NCI-H524 (cell line): ENCODE measurements around the gene ADNP2.

Experiments
- DNase-seq, 2 experiments: peaks; one replicate each; lab custom pipeline; 2025; lab: John Stamatoyannopoulos, UW

Gene ADNP2

DNA sequence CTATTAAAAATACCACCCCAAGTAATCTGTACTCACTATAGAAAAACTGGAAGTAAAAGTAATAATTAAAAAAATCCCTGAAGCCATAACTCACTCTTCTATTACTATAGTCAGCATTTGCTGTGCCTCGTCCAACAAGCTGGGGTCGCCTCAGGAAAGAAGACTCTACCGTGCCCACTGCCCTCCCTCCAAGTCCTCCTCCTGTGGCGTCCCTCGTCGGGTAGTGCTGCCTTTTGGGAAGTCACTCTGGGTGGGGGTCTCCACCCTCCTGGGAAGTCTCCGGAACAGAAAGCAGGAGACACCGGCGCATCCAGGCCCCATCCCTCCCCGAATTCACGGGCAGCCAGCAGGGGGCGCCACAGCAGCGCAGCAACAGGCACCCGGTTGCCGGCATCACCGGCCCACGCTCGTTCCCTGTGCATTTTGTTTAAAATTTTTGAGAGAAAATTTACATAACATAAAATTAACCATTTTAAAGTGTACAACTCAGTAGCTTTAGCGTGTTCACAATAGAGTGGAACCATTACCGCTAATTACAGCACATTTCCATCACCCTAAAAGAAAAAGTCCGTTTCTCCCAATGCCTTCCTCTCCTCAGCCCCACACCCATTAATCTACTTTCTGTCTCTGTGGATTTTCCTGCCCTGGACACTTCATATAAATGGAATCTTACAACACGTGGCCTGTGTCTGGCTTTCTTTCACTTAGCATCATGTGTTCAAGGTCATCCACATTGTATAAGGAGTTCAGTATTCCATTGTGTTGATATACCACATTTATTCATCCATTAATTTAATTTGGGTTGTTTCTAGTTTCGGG is 62.2 kb downstream of the ADNP2 start:
- DNase-seq: no peak

DNA sequence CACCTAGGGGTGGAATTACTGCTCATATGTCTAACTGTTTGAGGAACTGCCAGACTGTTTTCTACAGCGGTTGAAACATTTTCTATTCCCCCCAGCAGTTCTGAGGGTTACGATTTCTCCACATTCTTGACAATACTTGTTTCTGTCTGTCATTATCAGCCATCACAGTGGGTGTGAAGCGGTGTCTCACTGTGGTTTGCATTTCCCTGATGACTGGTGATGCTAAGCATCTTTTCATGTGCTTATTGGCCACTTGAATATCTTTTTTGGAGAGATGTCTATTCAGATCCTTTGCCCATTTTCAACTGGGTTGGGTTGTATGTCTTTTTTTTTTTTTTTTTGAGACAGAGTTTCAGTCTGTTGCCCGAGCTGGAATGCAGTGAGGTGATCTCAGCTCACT is 63.0 kb downstream of the ADNP2 start:
- DNase-seq: no peak

- DNase-seq: no peak
Observed at GRCh38 chr18:80173060-80173459, 64.0 kb downstream of the ADNP2 start.

- no peak for DNase-seq
Observed at GRCh38 chr18:80175451-80176204, 66.6 kb downstream of the ADNP2 start.

DNA sequence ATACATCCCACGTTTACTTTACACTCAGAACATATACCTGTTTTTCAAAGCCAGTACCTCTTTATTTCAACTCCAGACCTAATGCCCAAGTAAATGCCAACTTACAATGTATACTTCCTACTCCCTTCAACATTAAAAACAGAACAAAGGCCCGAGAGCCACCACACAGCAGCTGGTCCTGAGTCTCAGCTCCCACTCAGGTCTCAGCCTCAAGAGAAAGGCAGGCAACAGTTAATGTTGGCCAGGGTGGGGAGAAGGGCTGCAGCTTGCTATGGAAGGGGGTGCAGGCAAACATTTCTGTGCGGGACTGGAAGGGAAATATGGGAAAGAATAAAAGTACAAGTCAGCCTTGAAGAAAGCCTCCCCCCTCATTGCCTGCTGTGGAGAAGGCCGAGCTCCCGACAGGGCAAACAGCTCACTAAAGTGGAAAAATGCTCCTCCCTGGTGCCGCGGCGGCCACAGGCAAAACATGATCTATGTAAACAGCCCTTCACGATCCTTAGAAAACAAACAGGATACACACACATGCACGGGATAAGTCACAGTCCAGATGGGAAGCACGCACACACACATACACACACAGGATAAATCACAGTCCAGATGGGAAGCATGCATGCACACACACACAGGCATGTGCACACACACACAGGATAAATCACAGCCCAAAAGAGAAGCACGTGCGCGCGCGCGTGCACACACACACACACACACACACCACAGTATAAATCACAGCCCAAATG is 67.4 kb downstream of the ADNP2 start:
- DNase-seq: no peak

GRCh38 chr18:80177128-80177527 is 68.1 kb downstream of the ADNP2 start:
- DNase-seq: no peak

DNA sequence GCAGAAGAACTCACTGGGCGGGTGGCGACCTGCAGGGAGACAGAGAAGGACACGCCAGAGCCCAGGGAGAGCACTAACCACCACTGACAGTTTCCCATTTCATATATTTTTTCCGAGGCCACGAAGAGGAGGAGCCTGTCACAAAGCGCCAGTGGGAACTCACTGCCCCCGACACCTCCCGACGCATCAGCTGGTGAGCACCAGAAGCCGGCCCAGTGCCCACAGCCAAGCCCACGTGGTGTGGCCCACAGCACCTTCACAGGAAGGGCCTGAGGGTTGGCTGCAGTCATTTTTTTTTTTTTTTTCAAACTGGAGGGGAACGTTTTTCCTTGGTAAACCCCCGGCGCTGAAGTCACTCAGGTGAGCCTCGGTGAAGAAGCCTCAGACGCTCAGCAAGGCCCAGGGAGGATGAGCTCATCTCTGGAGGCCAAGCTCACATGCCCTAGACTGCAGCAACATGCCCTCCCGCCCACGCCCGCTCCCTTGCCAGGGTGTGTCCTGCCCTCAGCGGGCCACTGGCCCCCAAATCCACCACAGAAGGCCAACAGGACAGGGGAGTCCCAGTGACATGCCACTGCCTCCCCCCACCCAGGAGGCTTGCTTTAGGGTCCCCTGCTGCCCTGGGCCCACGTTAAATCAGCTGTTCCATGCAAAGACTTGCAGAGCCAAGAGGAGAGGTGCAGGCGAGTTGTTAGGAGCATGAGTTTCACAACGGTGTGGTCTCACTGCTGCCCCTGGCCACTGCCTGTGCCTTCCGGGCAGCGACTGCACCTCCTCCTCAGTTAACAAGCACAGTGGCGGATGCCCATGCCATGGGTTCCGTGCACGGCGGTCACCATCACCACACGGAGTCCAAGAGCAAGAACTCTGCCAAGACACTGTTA is 70.1 kb downstream of the ADNP2 start:
- no peak for DNase-seq

DNA sequence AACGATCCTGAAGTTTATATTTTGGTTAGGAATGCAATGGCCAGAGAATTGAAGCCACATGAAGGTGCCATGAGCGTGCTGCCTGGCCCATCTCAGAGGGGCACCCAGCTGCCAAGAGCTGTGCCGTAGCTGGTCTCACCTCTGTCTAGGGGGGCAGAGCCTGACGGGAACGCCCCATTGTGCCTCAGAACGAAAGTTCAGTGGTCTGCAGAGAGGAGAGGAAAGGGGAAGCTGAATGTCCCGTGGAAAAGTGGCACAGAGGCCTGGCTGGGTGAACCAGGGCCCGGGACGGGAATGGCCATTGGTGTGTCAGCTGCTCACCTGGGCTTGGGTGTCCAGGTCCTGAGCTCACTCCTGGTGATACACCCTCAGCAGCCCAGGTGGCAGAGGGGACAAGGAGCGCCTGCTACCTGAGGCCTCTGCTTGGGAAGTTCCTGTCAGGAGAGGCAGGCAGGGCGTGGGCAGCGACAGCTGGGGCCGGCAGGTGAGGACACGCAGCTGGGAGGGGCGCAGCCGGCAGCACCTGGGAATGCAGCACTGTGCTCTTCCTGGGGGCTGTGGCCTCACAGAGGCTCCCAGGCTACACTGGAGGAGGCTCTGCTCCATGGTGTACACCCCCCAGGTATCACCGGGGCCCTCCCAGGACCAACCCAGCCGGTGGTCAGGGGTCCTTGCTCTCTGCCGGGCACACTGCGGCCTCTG is 70.9 kb downstream of the ADNP2 start:
- no peak for DNase-seq

GRCh38 chr18:80180778-80181564 is 71.9 kb downstream of the ADNP2 start:
- DNase-seq: no peak

- no peak for DNase-seq
Observed at GRCh38 chr18:80181642-80182461, 72.8 kb downstream of the ADNP2 start.

DNA sequence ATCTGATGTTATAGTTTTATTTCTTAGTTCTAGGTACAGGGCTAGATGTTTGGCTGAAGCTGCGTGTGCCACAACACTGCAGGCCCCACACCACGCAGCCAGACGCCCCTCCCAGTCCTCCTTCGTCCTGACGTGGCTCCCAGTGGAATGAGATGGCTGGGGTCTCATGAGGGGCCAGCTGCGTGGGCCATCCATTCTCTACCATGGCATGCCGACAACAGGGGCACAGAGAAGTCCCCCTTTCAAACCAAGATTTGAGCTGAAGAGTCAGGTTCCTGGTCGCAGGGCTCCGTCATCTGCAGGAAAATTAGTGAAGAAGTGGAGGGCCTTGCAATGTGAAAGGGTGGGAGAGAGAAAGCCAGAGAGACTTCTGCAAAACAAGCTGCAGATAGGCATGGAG is 73.8 kb downstream of the ADNP2 start:
- DNase-seq: no peak

GRCh38 chr18:80183273-80184050 is 74.4 kb downstream of the ADNP2 start:
- no peak for DNase-seq

- no peak for DNase-seq
Observed at GRCh38 chr18:80184243-80184772, 75.2 kb downstream of the ADNP2 start.

DNA sequence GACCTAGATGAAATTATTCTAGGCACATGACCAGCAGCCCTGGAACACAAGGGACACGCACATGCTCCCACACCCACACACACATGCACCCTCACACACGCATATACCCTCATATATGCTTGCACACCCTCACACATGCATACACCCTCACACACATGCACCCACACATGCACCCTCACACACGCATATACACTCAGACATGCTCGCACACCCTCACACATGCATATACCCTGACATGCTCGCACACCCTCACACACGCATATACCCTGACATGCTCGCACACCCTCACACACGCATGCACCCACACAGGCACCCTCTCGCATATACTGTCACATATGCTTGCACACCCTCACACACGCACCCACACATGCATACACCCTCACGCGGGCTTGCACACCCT is 76.5 kb downstream of the ADNP2 start:
- DNase-seq: no peak

GRCh38 chr18:80187956-80188642 is 79.0 kb downstream of the ADNP2 start:
- DNase-seq: no peak

GRCh38 chr18:80188643-80189530 is 79.8 kb downstream of the ADNP2 start:
- no peak for DNase-seq

DNA sequence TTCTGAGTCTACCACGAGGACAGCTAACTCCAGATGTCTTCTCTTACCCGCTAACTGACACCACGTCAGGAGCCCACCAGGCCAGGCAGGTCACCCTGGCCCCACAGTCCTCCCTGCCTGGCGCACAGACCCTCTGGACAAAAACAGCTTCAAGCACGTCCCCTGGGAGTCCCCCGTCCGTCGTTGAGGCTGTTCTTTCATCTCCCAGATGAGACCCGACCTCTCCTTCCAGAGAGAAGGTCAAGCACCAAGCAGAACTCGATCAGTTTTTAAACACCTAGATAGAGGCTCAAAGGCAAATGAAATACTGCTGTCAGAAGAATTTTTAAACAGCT is 80.4 kb downstream of the ADNP2 start:
- no peak for DNase-seq
